ENCODE results near the gene ZNF423.

Gene ZNF423

GRCh38 chr16:49660626-49661025, 195.3 kb downstream of the ZNF423 start:
- TF ChIP-seq CTCF (IDR thresholded peaks at IDR 0.05; ENCODE audit: low read length) (no peak), EZH2 (IDR thresholded peaks at IDR 0.05; ENCODE audit: borderline replicate concordance, low read length) (no peak)
- Histone ChIP-seq H2AFZ (ENCODE audit: low read length) (no peak overlapping the region), H3K4me2 (ENCODE audit: low read length) (no peak overlapping the region), H3K9me3 (ENCODE audit: low read length) (no peaks in the 10 kb centered on the region), H3K9me2 (ENCODE audit: low read depth, low read length) (no peaks in the 10 kb centered on the region), H3K9ac (ENCODE audit: low read length) (no peak overlapping the region), H3K79me2 (ENCODE audit: insufficient read depth, low read length) (no peaks in the 10 kb centered on the region), H3F3A (ENCODE audit: insufficient read depth, low read length) (no peaks in the 10 kb centered on the region), H4K20me1 (ENCODE audit: insufficient read depth, low read length) (no peaks in the 10 kb centered on the region), H3K4me1 (ENCODE audit: insufficient read depth, low read length, severe bottlenecking) (no peaks in the 10 kb centered on the region), H3K36me3 (ENCODE audit: insufficient read depth, low read length) (no peaks in the 10 kb centered on the region), H3K27me3 (ENCODE audit: insufficient read depth, low read length) (no peaks in the 10 kb centered on the region), H3K27ac (ENCODE audit: low read depth, low read length, poor library complexity, severe bottlenecking) (no peak overlapping the region), H3K4me3 (ENCODE audit: low read depth, low read length, poor library complexity, severe bottlenecking) (no peak overlapping the region)

GRCh38 chr16:49659356-49659755, 196.6 kb downstream of the ZNF423 start:
- Histone ChIP-seq H3K9ac (ENCODE audit: low read length) (no peak overlapping the region), H3K27ac (ENCODE audit: low read depth, low read length, poor library complexity, severe bottlenecking) (no peak overlapping the region)
- TF ChIP-seq EZH2 (IDR thresholded peaks at IDR 0.05; ENCODE audit: borderline replicate concordance, low read length) (no peak), CTCF (IDR thresholded peaks at IDR 0.05; ENCODE audit: low read length) (no peak)

GRCh38 chr16:49658531-49658930, 197.4 kb downstream of the ZNF423 start:
- no peak overlapping the region for H3K4me2 ChIP-seq (ENCODE audit: low read length)
- H3K36me3 ChIP-seq (ENCODE audit: insufficient read depth, low read length), result no peaks in the 10 kb centered on the region
- no peak overlapping the region for H3K27ac ChIP-seq (ENCODE audit: low read depth, low read length, poor library complexity, severe bottlenecking)
- no peaks in the 10 kb centered on the region for H4K20me1 ChIP-seq (ENCODE audit: insufficient read depth, low read length)
- H3K4me1 ChIP-seq (ENCODE audit: insufficient read depth, low read length, severe bottlenecking), result no peaks in the 10 kb centered on the region
- no peak overlapping the region for H3K9ac ChIP-seq (ENCODE audit: low read length)
- no peaks in the 10 kb centered on the region for H3K9me3 ChIP-seq (ENCODE audit: low read length)
- H3K79me2 ChIP-seq (ENCODE audit: insufficient read depth, low read length), result no peaks in the 10 kb centered on the region
- H3F3A ChIP-seq (ENCODE audit: insufficient read depth, low read length), result no peaks in the 10 kb centered on the region
- H3K27me3 ChIP-seq (ENCODE audit: insufficient read depth, low read length), result no peaks in the 10 kb centered on the region
- TF ChIP-seq EZH2 (IDR thresholded peaks at IDR 0.05; ENCODE audit: borderline replicate concordance, low read length), result no peak
- TF ChIP-seq CTCF (IDR thresholded peaks at IDR 0.05; ENCODE audit: low read length), result no peak
- H3K4me3 ChIP-seq (ENCODE audit: low read depth, low read length, poor library complexity, severe bottlenecking), result no peak overlapping the region
- no peaks in the 10 kb centered on the region for H3K9me2 ChIP-seq (ENCODE audit: low read depth, low read length)
- no peak overlapping the region for H2AFZ ChIP-seq (ENCODE audit: low read length)

More at GRCh38 chr16:49659356-49659755, 196.6 kb downstream of the ZNF423 start:
- H4K20me1 ChIP-seq (ENCODE audit: insufficient read depth, low read length), result no peaks in the 10 kb centered on the region
- H3K9me2 ChIP-seq (ENCODE audit: low read depth, low read length), result no peaks in the 10 kb centered on the region
- H3K4me1 ChIP-seq (ENCODE audit: insufficient read depth, low read length, severe bottlenecking), result no peaks in the 10 kb centered on the region
- H3K4me2 ChIP-seq (ENCODE audit: low read length), result no peak overlapping the region
- H3K4me3 ChIP-seq (ENCODE audit: low read depth, low read length, poor library complexity, severe bottlenecking), result no peak overlapping the region
- H2AFZ ChIP-seq (ENCODE audit: low read length), result no peak overlapping the region
- no peaks in the 10 kb centered on the region for H3F3A ChIP-seq (ENCODE audit: insufficient read depth, low read length)
- no peaks in the 10 kb centered on the region for H3K27me3 ChIP-seq (ENCODE audit: insufficient read depth, low read length)
- H3K36me3 ChIP-seq (ENCODE audit: insufficient read depth, low read length), result no peaks in the 10 kb centered on the region
- no peaks in the 10 kb centered on the region for H3K9me3 ChIP-seq (ENCODE audit: low read length)
- H3K79me2 ChIP-seq (ENCODE audit: insufficient read depth, low read length), result no peaks in the 10 kb centered on the region
